Activated T-cell treated with anti-CD3 and anti-CD28 coated beads, Interleukin-2, amount 50 U/mL, for 72 hours (primary cell): ENCODE measurements around the gene RRP1. TPM values are rescaled to one million over a fixed set of nuclear protein-coding genes. Genes with fewer than 3 reads are reported as not detected.
A peak's percentile ranks its signal among the peaks of the same experiment; 100 is the strongest.

Experiments
- ATAC-seq, 2 donors: fragments of 150-1000 bp; cut with Tn5 transposase; replicated peaks in 1 of 2; 2 replicates each; pipeline ENCODE4 v1.10.0; 2021; ENCODE audit warnings: moderate library complexity in 2 of 2, mild to moderate bottlenecking in 1 of 2
- DNase-seq, 2 donors: peaks; one replicate each; pipeline ENCODE4 v3.0.0; 2021 to 2022; ENCODE audit warnings: mixed read lengths in 1 of 2
- H3K27ac Mint-ChIP-seq: one replicate; pipeline ENCODE4 v1.8.0; 2022; ENCODE audit warnings: mild to moderate bottlenecking, moderate library complexity, mixed read lengths
- H3K27me3 Mint-ChIP-seq: one replicate; pipeline ENCODE4 v1.8.0; 2022; ENCODE audit warnings: low read depth, mixed read lengths
- H3K36me3 Mint-ChIP-seq, 2 donors: one replicate each; pipeline ENCODE4 v1.8.0; 2022; ENCODE audit warnings: mixed read lengths in 2 of 2, mild to moderate bottlenecking in 1 of 2; ENCODE audit not compliant: insufficient read depth in 2 of 2
- H3K4me1 Mint-ChIP-seq: one replicate; pipeline ENCODE4 v1.8.0; 2022; ENCODE audit warnings: low read depth, mixed read lengths
- H3K4me3 Mint-ChIP-seq, 2 donors: one replicate each; pipeline ENCODE4 v1.8.0; 2022; ENCODE audit warnings: mild to moderate bottlenecking in 2 of 2, mixed read lengths in 2 of 2, moderate library complexity in 2 of 2
- H3K9me3 Mint-ChIP-seq, 2 donors: one replicate each; pipeline ENCODE4 v1.8.0; 2022; ENCODE audit warnings: mixed read lengths in 2 of 2
- total RNA-seq, 2 donors: library from RNA; stranded (reverse); gene quantifications; one replicate each; pipeline ENCODE4 v1.2.3, GENCODE V29; 2022

RRP1 gene
- total RNA-seq, 2 donors from 2014 or later: 30.3 to 41.9 TPM

DNA sequence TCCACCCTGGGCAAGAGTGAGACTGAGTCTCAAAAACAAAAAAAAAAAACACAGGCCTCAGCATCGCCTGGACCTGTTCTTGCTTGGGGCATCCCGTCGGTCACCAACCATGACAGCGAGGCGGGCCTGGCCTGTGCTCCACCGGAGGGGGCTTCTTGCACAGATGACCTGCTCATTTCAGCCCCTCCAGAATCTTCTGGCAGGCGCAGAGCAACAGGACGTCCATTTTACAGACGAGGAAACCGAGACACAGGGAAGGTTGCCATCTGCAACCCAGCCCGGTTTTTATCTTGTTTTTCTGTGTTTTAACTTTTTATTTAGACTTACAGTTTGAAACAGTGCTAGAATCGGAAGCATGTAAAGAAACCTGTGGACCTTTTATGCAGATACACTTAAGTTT is 14.2 kb upstream of the RRP1 start:
- H3K27ac Mint-ChIP-seq: peak overlapping the region; percentile 76
- H3K27me3 Mint-ChIP-seq: no peaks in the 10 kb centered on the region
- peaks cover 3 to 5% of the 10 kb centered on the region in 2 donors for H3K9me3 Mint-ChIP-seq
- DNase-seq: no peak
- no peak for ATAC-seq
- H3K4me1 Mint-ChIP-seq: peaks cover 42% of the 10 kb centered on the region
- H3K4me3 Mint-ChIP-seq: peak overlapping the region; percentile 94 to 95
- peaks cover 5 to 8% of the 10 kb centered on the region in 2 donors for H3K36me3 Mint-ChIP-seq

DNA sequence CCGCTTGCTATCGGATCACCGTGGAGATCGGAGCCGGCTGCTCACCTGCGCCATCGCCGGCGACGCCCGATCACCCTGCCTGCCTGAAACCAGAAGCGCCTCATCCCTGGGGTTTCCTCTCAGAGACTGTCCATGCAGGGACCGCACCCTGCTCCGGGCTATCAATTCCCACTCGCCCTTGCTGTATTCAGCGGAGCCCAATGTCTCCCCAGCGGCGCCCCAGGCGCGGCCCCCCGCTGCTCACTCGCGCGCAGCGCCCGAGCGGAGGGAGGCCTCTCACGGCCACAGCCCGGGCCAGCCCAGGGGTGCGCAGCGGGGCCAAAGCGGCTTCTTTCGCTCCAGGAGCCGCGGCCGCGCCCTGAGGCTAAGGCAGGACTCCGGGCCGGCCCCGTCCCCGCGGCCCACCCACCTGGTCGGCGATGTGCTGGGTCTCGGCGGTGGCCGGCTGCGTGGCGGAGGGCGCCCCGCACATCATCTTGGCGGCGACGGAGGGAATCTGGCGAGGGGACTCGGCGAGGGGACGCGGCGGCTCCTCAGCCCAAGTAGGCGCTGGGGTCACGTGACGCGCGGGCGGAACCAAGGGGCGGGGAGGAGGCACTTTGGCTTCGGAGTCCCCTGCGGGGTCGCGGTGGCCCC is 13.5 kb upstream of the RRP1 start, which contains the start of gene CSTB:
Gene CSTB, minus strand, starts transcription at position 514 of the 636 bp plus-strand sequence. Its CDS starts 39 bp downstream, at position 475.
- Mint-ChIP-seq H3K27me3 (no peaks in the 10 kb centered on the region), H3K27ac (peak within 1 kb of the TSS; percentile 76), H3K4me1 (peaks cover 44% of the 10 kb centered on the region), H3K36me3 (peaks cover 5 to 8% of the 10 kb centered on the region in 2 donors), H3K4me3 (peak within 1 kb of the TSS; percentile 94 to 95), H3K9me3 (peaks cover 3 to 5% of the 10 kb centered on the region in 2 donors)
- DNase-seq: peak; percentile 89 to 93
- ATAC-seq: peak; percentile 82 to 85

DNA sequence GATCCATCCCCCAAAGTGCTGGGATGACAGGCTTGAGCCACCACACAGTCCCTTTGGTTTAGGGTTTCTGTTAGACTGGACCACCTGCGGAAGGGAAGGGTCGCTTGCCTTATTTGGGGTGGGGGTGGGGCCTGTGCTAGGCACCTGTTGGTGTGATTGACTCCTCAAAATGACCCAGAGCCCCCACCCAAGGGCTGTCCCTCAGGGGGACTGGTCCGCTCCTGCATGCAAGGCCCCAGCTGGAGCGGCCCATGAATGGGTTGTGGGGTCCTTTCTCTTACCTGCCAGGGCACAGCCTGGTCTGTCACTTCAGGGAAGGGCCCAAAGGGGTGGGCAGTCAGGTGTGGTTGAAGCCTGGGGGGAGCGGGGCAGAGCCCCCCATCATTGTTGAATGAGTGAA is 11.4 kb upstream of the RRP1 start:
- ATAC-seq: no peak
- H3K4me3 Mint-ChIP-seq: peak overlapping the region; percentile 78 to 94
- no peaks in the 10 kb centered on the region for H3K27me3 Mint-ChIP-seq
- H3K4me1 Mint-ChIP-seq: peaks cover 65% of the 10 kb centered on the region
- H3K36me3 Mint-ChIP-seq: peaks cover 1 to 3% of the 10 kb centered on the region in 2 donors
- no peak for DNase-seq
- H3K27ac Mint-ChIP-seq: no peak overlapping the region
- H3K9me3 Mint-ChIP-seq: no peaks in the 10 kb centered on the region

DNA sequence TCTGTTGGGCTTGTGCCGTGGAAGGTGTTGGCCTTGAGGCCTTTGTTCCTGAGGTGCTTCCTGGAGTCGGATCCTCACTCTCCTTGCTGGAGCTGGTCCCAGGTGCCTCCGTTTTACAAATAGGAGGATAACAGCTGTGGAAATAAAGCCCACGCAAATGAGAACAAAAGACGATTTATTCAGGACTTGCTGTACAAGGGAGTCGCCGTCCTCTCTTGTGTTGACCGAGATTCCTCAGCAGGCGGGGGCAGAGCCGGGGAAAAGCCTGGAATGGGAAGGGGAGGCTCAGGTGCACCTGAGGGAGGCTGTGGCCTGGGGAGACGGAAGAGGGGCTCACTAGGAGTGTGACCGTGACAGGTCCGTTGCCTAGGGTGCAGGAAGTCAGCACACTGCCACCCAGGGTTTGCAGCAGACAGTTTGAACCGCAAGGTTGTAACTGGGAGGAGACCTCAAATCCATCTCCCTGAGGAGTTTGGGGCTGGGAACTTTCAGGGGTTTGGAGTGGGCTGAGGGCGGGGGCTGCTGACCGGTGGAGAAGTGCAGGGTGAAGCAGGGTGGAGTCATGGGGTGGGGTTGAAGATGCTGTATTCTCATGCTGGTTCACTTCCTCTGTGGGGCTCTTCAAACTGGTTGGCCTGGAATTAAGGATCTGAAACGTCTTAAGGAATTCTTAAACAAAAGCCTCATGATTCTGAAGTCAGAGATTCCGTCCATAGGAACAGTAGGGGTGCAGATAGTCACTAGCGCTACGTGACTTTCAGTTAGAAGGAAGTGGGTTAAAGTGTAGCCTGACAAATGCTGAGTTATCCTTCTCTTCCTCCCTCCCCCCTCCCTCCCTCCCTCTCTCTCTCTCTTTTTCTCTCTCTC is 10.7 kb upstream of the RRP1 start:
- DNase-seq (peak; percentile 18 to 19), ATAC-seq (no peak)
- H3K27me3 Mint-ChIP-seq: no peaks in the 10 kb centered on the region
- no peaks in the 10 kb centered on the region for H3K9me3 Mint-ChIP-seq
- peaks cover 1 to 3% of the 10 kb centered on the region in 2 donors for H3K36me3 Mint-ChIP-seq
- H3K4me1 Mint-ChIP-seq: peaks cover 72% of the 10 kb centered on the region
- H3K27ac Mint-ChIP-seq: peak overlapping the region; percentile 10
- peak overlapping the region; percentile 71 to 94 for H3K4me3 Mint-ChIP-seq

DNA sequence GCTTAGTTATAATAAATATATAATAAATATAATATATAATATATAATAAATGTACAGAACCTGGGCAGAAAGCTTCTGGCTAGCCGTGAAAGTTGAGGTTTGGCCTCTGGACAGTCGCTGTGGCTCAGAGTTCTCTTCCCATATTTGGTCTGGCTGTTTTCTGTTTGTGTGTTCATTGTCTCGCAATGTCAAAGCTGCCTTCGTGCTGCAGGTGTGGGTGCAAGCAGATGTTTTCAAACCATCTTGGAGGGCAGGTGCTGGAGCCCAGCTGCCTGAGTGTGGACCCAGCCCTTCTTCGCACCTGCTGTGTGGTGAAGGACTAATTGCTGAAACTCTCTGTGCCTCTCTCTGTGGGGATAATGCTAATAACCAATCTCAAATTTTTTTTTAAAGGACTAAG is 9.7 kb upstream of the RRP1 start:
- Mint-ChIP-seq H3K4me1 (peaks cover 75% of the 10 kb centered on the region), H3K9me3 (no peaks in the 10 kb centered on the region), H3K4me3 (peak overlapping the region in 1 of 2 donors; percentile 18), H3K27ac (peak overlapping the region; percentile 24), H3K36me3 (peaks cover 1 to 3% of the 10 kb centered on the region in 2 donors), H3K27me3 (no peaks in the 10 kb centered on the region)
- DNase-seq (no peak), ATAC-seq (no peak)

GRCh38 chr21:43781846-43782245 is 7.5 kb upstream of the RRP1 start:
- no peak for ATAC-seq
- no peak for DNase-seq
- no peaks in the 10 kb centered on the region for H3K9me3 Mint-ChIP-seq
- H3K4me1 Mint-ChIP-seq: peaks cover 64% of the 10 kb centered on the region
- H3K4me3 Mint-ChIP-seq: peak overlapping the region; percentile 65 to 69
- H3K27ac Mint-ChIP-seq: peak overlapping the region; percentile 74
- no peaks in the 10 kb centered on the region for H3K36me3 Mint-ChIP-seq
- H3K27me3 Mint-ChIP-seq: no peaks in the 10 kb centered on the region

- H3K4me3 Mint-ChIP-seq: peak overlapping the region; percentile 65 to 69
Measured at GRCh38 chr21:43782431-43783097, 6.8 kb upstream of the RRP1 start.

DNA sequence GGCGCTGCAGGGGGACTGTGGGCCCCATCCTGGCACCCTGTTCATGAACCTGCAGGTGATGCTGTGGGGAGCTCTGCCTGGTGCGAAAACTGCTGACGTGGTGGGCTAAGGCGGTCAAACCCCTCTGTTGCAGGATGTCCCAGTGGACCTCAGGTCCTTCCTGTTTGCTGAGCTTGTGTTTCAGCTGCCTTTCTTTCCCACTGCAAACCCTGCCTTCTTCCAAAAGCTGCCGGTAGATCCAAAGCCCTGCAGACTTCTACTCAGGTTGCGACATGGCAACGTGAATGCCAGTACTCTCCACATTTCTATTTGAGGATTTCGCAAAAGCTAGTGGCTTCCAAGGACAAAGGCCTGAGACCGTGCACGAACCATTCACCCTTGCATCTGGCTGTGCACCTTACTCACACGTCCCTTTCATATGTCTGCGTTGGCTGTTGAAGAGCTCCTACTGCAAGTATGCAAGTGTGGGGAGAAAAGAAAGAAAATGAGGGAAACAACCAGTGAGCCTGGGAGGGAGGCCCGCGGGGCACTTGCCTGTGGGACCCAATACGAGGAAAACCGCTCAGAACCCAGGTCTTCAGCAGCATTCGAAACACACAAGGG is 6.2 kb upstream of the RRP1 start:
- no peaks in the 10 kb centered on the region for H3K36me3 Mint-ChIP-seq
- H3K4me1 Mint-ChIP-seq: peaks cover 56% of the 10 kb centered on the region
- peak overlapping the region; percentile 65 to 69 for H3K4me3 Mint-ChIP-seq
- DNase-seq: peak in 1 of 2 donors; percentile 12
- H3K9me3 Mint-ChIP-seq: no peaks in the 10 kb centered on the region
- no peaks in the 10 kb centered on the region for H3K27me3 Mint-ChIP-seq
- peak overlapping the region; percentile 74 for H3K27ac Mint-ChIP-seq
- peak in 1 of 2 donors; percentile 53 for ATAC-seq

More at GRCh38 chr21:43782431-43783097, 6.8 kb upstream of the RRP1 start:
- Mint-ChIP-seq H3K9me3 (no peaks in the 10 kb centered on the region), H3K4me1 (peaks cover 61% of the 10 kb centered on the region), H3K27me3 (no peaks in the 10 kb centered on the region), H3K36me3 (no peaks in the 10 kb centered on the region), H3K27ac (peak overlapping the region; percentile 74)
- DNase-seq: peak in 1 of 2 donors; percentile 17
- peak; percentile 63 to 73 for ATAC-seq

- ATAC-seq (no peak), DNase-seq (no peak)
- H3K27me3 Mint-ChIP-seq: no peaks in the 10 kb centered on the region
- no peaks in the 10 kb centered on the region for H3K9me3 Mint-ChIP-seq
- peaks cover 0 to 1% of the 10 kb centered on the region in 2 donors for H3K36me3 Mint-ChIP-seq
- peaks cover 42% of the 10 kb centered on the region for H3K4me1 Mint-ChIP-seq
- H3K4me3 Mint-ChIP-seq: no peak overlapping the region
- H3K27ac Mint-ChIP-seq: no peak overlapping the region
Measured at GRCh38 chr21:43785134-43785533, 4.2 kb upstream of the RRP1 start.

- no peaks in the 10 kb centered on the region for H3K9me3 Mint-ChIP-seq
- H3K27me3 Mint-ChIP-seq: no peaks in the 10 kb centered on the region
- ATAC-seq (no peak), DNase-seq (no peak)
- no peak overlapping the region for H3K4me3 Mint-ChIP-seq
- no peak overlapping the region for H3K27ac Mint-ChIP-seq
- peaks cover 47% of the 10 kb centered on the region for H3K4me1 Mint-ChIP-seq
- peaks cover 1 to 2% of the 10 kb centered on the region in 2 donors for H3K36me3 Mint-ChIP-seq
Measured at GRCh38 chr21:43786300-43786806, 3.0 kb upstream of the RRP1 start.

GRCh38 chr21:43786807-43787440 is 2.5 kb upstream of the RRP1 start:
- Mint-ChIP-seq H3K36me3 (peaks cover 1 to 5% of the 10 kb centered on the region in 2 donors), H3K4me1 (peaks cover 45% of the 10 kb centered on the region), H3K27me3 (no peaks in the 10 kb centered on the region), H3K4me3 (no peak overlapping the region), H3K27ac (no peak overlapping the region), H3K9me3 (no peaks in the 10 kb centered on the region)
- ATAC-seq (no peak), DNase-seq (no peak)

GRCh38 chr21:43790010-43790524 is 690 bp downstream of the RRP1 start:
- Mint-ChIP-seq H3K27me3 (no peaks in the 10 kb centered on the region), H3K4me3 (peak overlapping the region; percentile 90 to 96), H3K9me3 (no peaks in the 10 kb centered on the region), H3K4me1 (peaks cover 27% of the 10 kb centered on the region), H3K36me3 (peaks cover 4 to 20% of the 10 kb centered on the region in 2 donors), H3K27ac (peak overlapping the region; percentile 71)
- ATAC-seq (no peak), DNase-seq (no peak)
